Heart left ventricle (tissue), 16 donors: ENCODE data around the gene YPEL4. TPM values are rescaled to one million over a fixed set of nuclear protein-coding genes. Genes with fewer than 3 reads are reported as not detected.

Experiments used
- ATAC-seq, 4 donors: fragments of 200-7000 bp; cut with Tn5 transposase; one replicate each; pipeline ENCODE4 v1.9.1; 2020 to 2022; ENCODE audit warnings: moderate library complexity in 4 of 4, mild to moderate bottlenecking in 3 of 4, moderate number of reproducible peaks in 1 of 4
- DNase-seq, 5 donors: peaks; one replicate each; pipeline ENCODE4 v3.0.0-alpha.2; 2020
- H3K27ac ChIP-seq, 12 donors: fragments of 200-600 bp; sonication (generic) in 4 of 12; one replicate each; pipeline versions ENCODE4 v1.5.0 to v1.8.0; 2016 to 2022; ENCODE audit warnings: mild to moderate bottlenecking in 2 of 12
- H3K27me3 ChIP-seq, 9 donors: fragments of 200-600 bp; sonication (generic) in 2 of 9; one replicate each; pipeline versions ENCODE4 v1.5.1 to v1.8.0; 2016 to 2022; ENCODE audit warnings: mild to moderate bottlenecking in 3 of 9
- H3K36me3 ChIP-seq, 9 donors: fragments of 200-600 bp; sonication (generic) in 2 of 9; one replicate each; pipeline versions ENCODE4 v1.5.0 to v1.8.0; 2018 to 2022; ENCODE audit warnings: mild to moderate bottlenecking in 2 of 9
- H3K4me1 ChIP-seq, 12 donors: fragments of 200-600 bp; sonication (generic) in 4 of 12; one replicate each; pipeline versions ENCODE4 v1.5.0 to v1.8.0; 2016 to 2022; ENCODE audit warnings: mild to moderate bottlenecking in 3 of 12
- H3K4me3 ChIP-seq, 12 donors: fragments of 200-600 bp; sonication (generic) in 4 of 12; one replicate each; pipeline versions ENCODE4 v1.5.0 to v1.8.0; 2017 to 2022; ENCODE audit warnings: mild to moderate bottlenecking in 9 of 12, moderate library complexity in 4 of 12
- H3K9me3 ChIP-seq, 12 donors: fragments of 200-600 bp; sonication (generic) in 4 of 12; one replicate each; pipeline versions ENCODE4 v1.5.0 to v1.8.0; 2016 to 2022; ENCODE audit warnings: mild to moderate bottlenecking in 1 of 12
- CTCF ChIP-seq, 12 donors: fragments of 200-600 bp; sonication (generic) in 4 of 12; IDR thresholded peaks; one replicate each; pipeline versions ENCODE4 v1.5.0 to v1.8.0; 2018 to 2022; ENCODE audit warnings: antibody characterized with exemption in 12 of 12, mild to moderate bottlenecking in 5 of 12
- POLR2A ChIP-seq, 2 donors: fragments of 450-650 bp; IDR thresholded peaks; one replicate each; pipeline ENCODE4 v1.6.1; 2017; ENCODE audit warnings: antibody characterized with exemption in 2 of 2, mild to moderate bottlenecking in 2 of 2, moderate library complexity in 2 of 2
- WGBS, 4 donors: extraction: QIAGEN DNeasy Blood & Tissue Kit in 2 of 4; methylation state at CpG; one replicate each; pipeline versions ENCODE4 v1.1.5 to v1.1.7; 2013 to 2018; 5-methylcytosine and 5-hydroxymethylcytosine counted together
- intact Hi-C, 10 donors: fragments of 100-400 bp; cut with DNase I; formaldehyde crosslinking; loops; one replicate each; pipeline versions ENCODE4 v1.11.1 to v1.14.2; 2022
- polyA plus RNA-seq, 2 donors: library from polyadenylated mRNA; stranded (reverse); fragments of 200-250 nt; gene quantifications; one replicate each; pipeline ENCODE4 v1.2.3, GENCODE V29; 2013
- total RNA-seq, 9 donors: library from RNA; depleted of rRNA in 2 of 9; stranded (reverse); fragments of >200 nt in 2 of 9; fragmentation: NEBNext Ultra II Directional in 3 of 9; extraction: Animal tissue kit (Norgen Biotek cat#: 25700) in 3 of 9; gene quantifications; one replicate each; pipeline versions ENCODE4 v1.1.0 to v1.2.4, GENCODE V29; 2016 to 2023
- donor health status: ischemic (EF 13 %, LVEDD 7.1; RV severe dilation, severe dysfunction).
- donor health status: healthy with polysubstance abuse.
- donor health status: DM: no; HTN: yes; CAD: no.
- donor health status: DM: no; HTN: no; CAD: no.
- donor health status: ischemic (EF 25% LVEDD 6.9; RV normal size, moderate dysfunction).
- donor health status: ischemic (EF 25% LVEDD 5.7; RV mildly dilated, moderate dysfunction).
- donor health status: healthy.
- donor health status: DM: yes; HTN: yes; CAD: no.
- donor health status: ischemic (EF 35%, LVEDD 5.7; RV mildly dilated, moderate dysfunction).
- donor health status: nonischemic (EF 11% LVEDD 7.7; RV severe dilation, severe dysfunction).
- donor health status: DM: yes; HTN: yes; CAD: no.
- donor health status: PGD.
- donor health status: ischemic (EF 29% LVEDD 5.4; RV normal size, mild dysfunction).
- donor health status: nonischemic (EF 23%, LVEDD 6.1; RV moderate dilation, normal function).

Gene YPEL4
- total and polyA plus RNA-seq, 11 donors: 0.16 to 2.2 (median 0.67) TPM

DNA sequence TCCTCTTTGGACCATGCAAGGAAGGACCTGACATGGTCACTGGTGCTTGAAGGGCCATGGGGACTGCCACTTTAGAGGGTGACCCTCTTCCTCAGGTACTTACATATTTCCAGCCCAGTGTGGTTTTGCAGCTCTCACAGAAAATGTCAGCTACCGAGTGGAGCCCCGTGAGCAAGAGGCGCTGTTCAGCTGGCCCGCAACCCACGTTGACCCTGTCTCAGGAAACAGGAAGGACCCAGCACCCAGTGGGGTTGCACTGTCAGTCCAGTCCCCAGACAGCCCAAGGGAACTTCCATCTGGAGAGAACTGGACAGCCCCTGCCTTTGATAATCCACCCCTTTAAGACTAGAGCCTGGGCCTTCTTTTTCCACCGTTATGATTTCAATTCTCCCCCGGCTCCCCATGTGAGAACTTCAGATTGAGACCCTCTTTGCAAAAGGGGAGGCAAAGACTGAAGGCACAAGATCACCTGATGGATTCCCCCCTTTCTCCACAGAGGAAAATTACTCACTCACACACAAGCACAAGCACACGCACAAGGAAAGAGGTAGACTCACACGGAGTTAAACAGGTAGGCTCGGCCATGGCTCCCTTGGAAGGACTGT, 3.4 kb downstream of the YPEL4 start:
- H3K4me1 ChIP-seq: peaks cover 2 to 67% (median 39%) of the 10 kb centered on the region in 12 donors
- intact Hi-C loops: loop anchor here in 7 of 10 donors (5.0 to 10.0 kb wide), 6 partner anchors 79 to 869 kb away; partner anchors contain the start of gene UBE2L6 (in 1 of the 7)
- H3K36me3 ChIP-seq: no peaks in the 10 kb centered on the region
- DNase-seq (peak in 2 of 5 donors; percentile 34 to 43), ATAC-seq (no peak)
- TF ChIP-seq POLR2A (IDR thresholded peaks at IDR 0.05) (no peak), CTCF (IDR thresholded peaks at IDR 0.05) (no peak)
- H3K27me3 ChIP-seq: peaks cover 4 to 50% (median 34%) of the 10 kb centered on the region in 9 donors
- H3K9me3 ChIP-seq: no peaks in the 10 kb centered on the region
- 21 to 30% (median 27%) methylated on average over 10 of the region's 10 CpGs for WGBS, 4 donors
- H3K27ac ChIP-seq: peak overlapping the region in 8 of 12 donors; percentile 18 to 69 (median 52)
- peak overlapping the region in 1 of 12 donors; percentile 5 for H3K4me3 ChIP-seq

DNA sequence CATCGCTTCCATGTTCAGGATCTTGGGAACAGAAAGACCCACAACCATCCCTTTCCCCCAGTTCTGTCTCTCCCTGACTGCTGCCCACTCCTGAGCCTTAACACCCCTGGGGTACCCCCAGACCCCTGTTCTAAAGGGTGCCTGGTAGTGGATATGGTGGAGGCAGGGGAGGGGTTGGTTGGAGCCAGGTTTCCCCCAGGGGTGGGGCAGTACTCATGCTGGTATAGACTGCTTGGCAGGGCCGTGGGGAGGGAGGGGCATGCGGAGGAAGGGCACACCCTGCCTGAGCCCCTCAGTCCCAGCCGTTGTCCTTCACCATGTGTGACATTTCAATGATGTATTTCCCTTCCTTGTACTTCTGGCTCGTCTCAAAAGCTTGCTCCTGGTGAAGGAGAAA, 4.0 kb downstream of the YPEL4 start:
- peaks cover 4 to 44% (median 34%) of the 10 kb centered on the region in 9 donors for H3K27me3 ChIP-seq
- peak overlapping the region in 11 of 12 donors; percentile 10 to 69 (median 56) for H3K27ac ChIP-seq
- DNase-seq (no peak), ATAC-seq (peak in 2 of 4 donors; percentile 3 to 16)
- no peak overlapping the region for H3K4me3 ChIP-seq
- no peaks in the 10 kb centered on the region for H3K36me3 ChIP-seq
- peaks cover 2 to 73% (median 42%) of the 10 kb centered on the region in 12 donors for H3K4me1 ChIP-seq
- intact Hi-C loops: loop anchor here in 8 of 10 donors (2.0 to 10.0 kb wide), 7 partner anchors 78 to 869 kb away; partner anchors contain the start of gene UBE2L6 (in 2 of the 8)
- TF ChIP-seq CTCF (IDR thresholded peaks at IDR 0.05): no peak
- no peak for TF ChIP-seq POLR2A (IDR thresholded peaks at IDR 0.05)
- WGBS, 4 donors: 7 to 12% (median 10%) methylated on average over 5 of the region's 5 CpGs
- no peaks in the 10 kb centered on the region for H3K9me3 ChIP-seq

- peak overlapping the region in 10 of 12 donors; percentile 10 to 69 (median 56) for H3K27ac ChIP-seq
- WGBS, 4 donors: 8 to 11% (median 9%) methylated on average over 17 of the region's 17 CpGs
These were observed 4.7 kb downstream of the YPEL4 start for GRCh38 chr11:57644748-57645688.

More at GRCh38 chr11:57644748-57645688, 4.7 kb downstream of the YPEL4 start:
- ATAC-seq (peak in 3 of 4 donors; percentile 74 to 80 (median 80)), DNase-seq (peak; percentile 74 to 83 (median 82))
- no peaks in the 10 kb centered on the region for H3K36me3 ChIP-seq
- intact Hi-C loops: loop anchor here (2.0 to 10.0 kb wide), 8 partner anchors 78 to 870 kb away; partner anchors contain the start of gene UBE2L6 (in 2 of the 10)
- peaks cover 4 to 43% (median 34%) of the 10 kb centered on the region in 9 donors for H3K27me3 ChIP-seq
- peak overlapping the region in 3 of 12 donors; percentile 2 to 21 (median 19) for H3K4me3 ChIP-seq
- no peak for TF ChIP-seq POLR2A (IDR thresholded peaks at IDR 0.05)
- peak; percentile 77 to 91 (median 86) for TF ChIP-seq CTCF (IDR thresholded peaks at IDR 0.05)
- no peaks in the 10 kb centered on the region for H3K9me3 ChIP-seq
- H3K4me1 ChIP-seq: peaks cover 2 to 75% (median 46%) of the 10 kb centered on the region in 12 donors
